Measurements from ENCODE around the gene IKZF1.
A peak's percentile ranks its signal among the peaks of the same experiment; 100 is the strongest.

The IKZF1 gene

GRCh38 chr7:50356945-50357268 lies 52.4 kb downstream of the IKZF1 start:
- DNase-seq: no peak

- DNase-seq: no peak
Observed at GRCh38 chr7:50357426-50357825, 52.9 kb downstream of the IKZF1 start.

- DNase-seq: no peak
Observed at GRCh38 chr7:50358041-50358705, 53.7 kb downstream of the IKZF1 start.

- DNase-seq: no peak
Observed at GRCh38 chr7:50358779-50359178, 54.3 kb downstream of the IKZF1 start.

- DNase-seq: no peak
Observed at GRCh38 chr7:50359258-50359994, 54.9 kb downstream of the IKZF1 start.

GRCh38 chr7:50359995-50360925 lies 55.7 kb downstream of the IKZF1 start:
- DNase-seq: peak; percentile 86

- DNase-seq: no peak
Observed at GRCh38 chr7:50362142-50362541, 57.6 kb downstream of the IKZF1 start.

- DNase-seq: peak; percentile 76
Observed at GRCh38 chr7:50362712-50363282, 58.3 kb downstream of the IKZF1 start.

- DNase-seq: peak; percentile 63
Observed at GRCh38 chr7:50363327-50364060, 59.0 kb downstream of the IKZF1 start.

- DNase-seq: no peak
Observed at GRCh38 chr7:50364645-50365044, 60.1 kb downstream of the IKZF1 start.

GRCh38 chr7:50366311-50366710 lies 61.8 kb downstream of the IKZF1 start:
- no peak for DNase-seq

- peak; percentile 55 for DNase-seq
Observed at GRCh38 chr7:50367100-50367499, 62.6 kb downstream of the IKZF1 start.

GRCh38 chr7:50367570-50367969 lies 63.1 kb downstream of the IKZF1 start:
- no peak for DNase-seq

- DNase-seq: no peak
Observed at GRCh38 chr7:50368366-50368765, 63.9 kb downstream of the IKZF1 start.

GRCh38 chr7:50369143-50370026 lies 64.9 kb downstream of the IKZF1 start:
- peak; percentile 84 for DNase-seq

GRCh38 chr7:50370884-50371283 lies 66.4 kb downstream of the IKZF1 start:
- DNase-seq: no peak

- no peak for DNase-seq
Observed at GRCh38 chr7:50371551-50372021, 67.1 kb downstream of the IKZF1 start.

- DNase-seq: no peak
Observed at GRCh38 chr7:50372923-50373322, 68.4 kb downstream of the IKZF1 start.

GRCh38 chr7:50376056-50376820 lies 71.7 kb downstream of the IKZF1 start:
- DNase-seq: no peak

GRCh38 chr7:50377356-50377755 lies 72.8 kb downstream of the IKZF1 start:
- DNase-seq: no peak

GRCh38 chr7:50379082-50379481 lies 74.6 kb downstream of the IKZF1 start:
- DNase-seq: no peak

All from CD4-positive, alpha-beta T cell treated with Interleukin-12 subunit alpha and Interleukin-12 subunit beta, for 1 hour (primary cell).